HG03097 (cell line): Measurements from ENCODE around the gene PPDPF.

Experiments used
- ATAC-seq: cut with Tn5 transposase; IDR thresholded peaks from one replicate; pipeline ENCODE4 v1.9.1; 2021; ENCODE audit not compliant: unreplicated experiment, low FRiP score

Gene PPDPF

DNA sequence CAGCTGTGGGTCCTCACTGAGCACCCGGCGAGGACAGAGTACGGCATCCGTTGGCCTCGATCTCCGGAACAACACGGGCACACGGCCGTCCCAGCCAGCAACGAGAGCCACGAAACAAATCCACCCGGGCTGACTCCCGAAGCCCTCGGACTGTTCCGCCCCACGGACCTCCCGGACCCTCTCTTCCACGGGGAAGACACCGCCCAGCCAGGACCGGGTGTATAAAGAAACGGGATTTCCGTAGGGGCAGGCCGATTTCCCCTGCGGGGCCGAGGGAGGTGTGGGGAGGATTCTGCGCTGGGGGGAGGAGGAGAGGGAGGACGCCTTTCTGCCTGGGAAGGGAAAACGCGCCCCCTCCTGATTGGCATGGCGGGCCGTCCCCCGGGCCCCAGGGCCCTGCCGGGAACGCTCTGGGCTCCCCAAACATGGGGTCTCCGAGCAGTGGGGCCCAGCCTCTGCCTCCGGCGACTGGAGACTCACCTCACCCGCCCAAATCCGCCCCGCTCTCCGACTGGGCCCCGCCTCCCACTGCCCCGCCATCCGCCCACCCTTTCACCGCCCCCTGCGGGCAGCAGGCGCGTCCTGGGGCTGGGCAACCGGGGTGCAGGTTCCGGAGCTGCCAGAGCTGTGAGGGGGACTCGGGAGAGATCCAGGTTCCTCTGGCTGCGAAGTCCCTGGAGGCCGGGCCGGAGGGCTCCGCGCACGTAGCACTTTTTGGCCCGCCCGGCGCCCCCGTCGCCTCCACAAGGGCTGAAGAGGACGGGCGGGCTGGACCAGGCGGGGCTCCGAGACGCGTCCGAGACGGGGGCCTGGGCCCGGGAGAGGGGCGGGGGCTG is 679 bp upstream of the PPDPF start:
- ATAC-seq, result peak; percentile 28

- peak; percentile 20 for ATAC-seq
Observed at GRCh38 chr20:63520934-63521601, 503 bp downstream of the PPDPF start.

GRCh38 chr20:63521602-63522001 is 1.0 kb downstream of the PPDPF start:
- no peak for ATAC-seq

- ATAC-seq, result no peak
Observed at GRCh38 chr20:63522091-63522868, 1.7 kb downstream of the PPDPF start.

GRCh38 chr20:63522981-63523611 is 2.5 kb downstream of the PPDPF start:
- no peak for ATAC-seq

- no peak for ATAC-seq
Observed at GRCh38 chr20:63525185-63525584, 4.6 kb downstream of the PPDPF start.

- no peak for ATAC-seq
Observed at GRCh38 chr20:63525971-63526370, 5.4 kb downstream of the PPDPF start.

DNA sequence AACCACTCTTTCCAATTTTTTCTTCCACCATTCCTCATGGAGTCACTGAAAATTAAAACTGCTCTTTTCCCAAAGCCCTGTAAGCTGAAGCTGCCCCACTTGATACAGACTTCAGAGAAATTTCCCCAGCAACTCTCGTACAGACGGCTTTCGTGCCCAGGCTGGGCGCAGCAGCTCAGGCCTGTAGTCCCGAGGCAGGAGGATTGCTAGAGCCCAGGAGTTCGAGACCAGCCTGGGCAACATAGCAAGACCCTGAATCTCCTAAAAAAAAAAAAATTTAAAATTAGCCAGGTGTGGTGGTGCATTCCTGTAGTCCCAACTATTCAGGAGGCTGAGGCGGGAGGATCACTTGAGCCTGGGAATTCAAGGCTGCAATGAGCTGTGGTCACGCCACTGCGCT is 6.6 kb downstream of the PPDPF start:
- ATAC-seq, result no peak

- ATAC-seq, result no peak
Observed at GRCh38 chr20:63529180-63529860, 8.8 kb downstream of the PPDPF start.

DNA sequence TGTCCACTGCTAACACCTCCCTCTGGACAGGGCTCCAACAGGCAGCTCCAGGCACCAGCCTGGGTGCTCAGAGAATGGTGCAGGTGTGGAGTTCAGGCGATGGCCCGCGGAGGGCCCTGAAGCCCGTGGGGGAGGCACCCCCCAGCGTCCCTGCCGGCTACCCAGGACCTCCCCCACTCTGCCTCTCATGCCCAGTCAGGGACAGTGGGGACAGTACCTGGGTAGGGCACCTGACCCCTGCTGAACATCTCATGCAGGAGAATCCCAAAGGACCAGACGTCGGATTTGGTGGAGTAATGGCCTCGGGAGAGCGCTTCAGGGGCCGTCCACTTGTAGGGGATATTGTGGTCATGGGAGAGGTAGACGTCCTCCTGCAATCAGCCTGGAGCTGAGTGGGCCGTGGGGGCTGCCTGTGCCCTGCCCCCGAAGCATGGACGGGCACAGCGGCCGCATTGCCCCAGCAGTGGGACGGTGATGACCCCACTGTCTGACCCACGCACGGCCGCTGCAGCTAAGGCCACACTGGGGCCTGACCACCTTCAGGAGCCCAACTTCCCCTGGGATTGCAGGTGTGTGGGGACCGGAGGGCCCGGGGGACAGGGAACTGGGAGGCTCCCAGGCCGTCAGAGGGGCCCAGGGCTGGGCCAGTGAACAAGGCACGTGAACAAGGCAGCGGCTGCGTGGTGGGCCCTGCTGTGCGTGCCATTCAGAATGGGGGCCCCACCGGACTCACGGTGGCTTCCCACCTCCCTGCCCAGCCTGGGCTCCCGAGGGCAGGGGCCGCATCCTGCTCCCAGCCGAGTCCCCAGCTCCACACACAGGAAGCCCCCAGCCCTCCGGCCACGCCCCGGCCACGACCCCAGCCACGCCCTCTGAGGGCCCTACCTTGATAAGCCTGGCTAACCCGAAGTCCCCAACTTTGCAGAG is 9.6 kb downstream of the PPDPF start:
- ATAC-seq, result no peak

DNA sequence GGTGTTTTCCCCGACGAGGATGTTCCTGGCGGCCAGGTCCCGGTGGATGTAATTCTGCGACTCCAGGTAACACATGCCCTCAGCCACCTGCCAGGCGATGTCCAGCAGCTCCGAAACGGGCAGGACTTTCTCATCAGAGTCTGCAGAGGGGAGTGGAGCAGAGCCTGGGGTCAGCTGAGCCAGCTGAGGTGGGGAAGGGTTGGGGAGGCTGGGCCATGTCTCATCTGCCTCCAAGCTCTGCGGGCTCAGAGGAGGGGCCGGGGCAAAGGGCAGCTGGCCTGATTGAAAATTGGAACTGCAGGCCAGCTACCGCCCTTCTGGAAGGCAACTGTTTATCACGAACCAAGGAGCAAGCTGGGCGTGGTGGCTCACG is 10.2 kb downstream of the PPDPF start:
- no peak for ATAC-seq

- no peak for ATAC-seq
Observed at GRCh38 chr20:63531686-63532448, 11.3 kb downstream of the PPDPF start.

GRCh38 chr20:63532449-63532971 is 11.9 kb downstream of the PPDPF start:
- no peak for ATAC-seq

- ATAC-seq, result no peak
Observed at GRCh38 chr20:63533388-63533787, 12.8 kb downstream of the PPDPF start.

DNA sequence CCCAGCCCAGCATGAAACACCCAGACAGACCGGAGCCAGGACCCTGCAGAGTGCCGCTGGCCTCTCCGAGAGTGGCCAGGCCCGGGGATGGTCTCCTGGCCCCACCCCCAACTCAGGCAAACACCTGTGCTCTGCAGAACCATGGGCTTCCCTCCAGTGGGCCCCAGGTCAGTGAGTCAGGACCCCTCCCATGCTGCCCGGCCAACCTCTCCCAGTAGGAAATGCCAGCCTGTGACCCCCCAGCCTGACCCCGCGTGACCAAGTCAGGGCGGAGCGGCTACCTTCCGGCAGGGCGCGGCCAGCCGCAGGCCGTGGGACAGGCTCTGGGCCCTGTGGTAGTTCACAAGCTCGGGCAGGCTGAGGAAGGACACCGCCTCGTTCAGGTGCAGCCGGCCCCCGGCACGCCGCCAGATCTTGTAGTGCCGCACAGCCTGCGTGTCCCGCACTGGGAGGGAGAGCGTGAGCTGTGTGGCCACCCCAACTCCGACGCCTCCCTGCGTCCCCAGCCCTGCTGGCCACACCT is 13.4 kb downstream of the PPDPF start:
- ATAC-seq, result no peak

DNA sequence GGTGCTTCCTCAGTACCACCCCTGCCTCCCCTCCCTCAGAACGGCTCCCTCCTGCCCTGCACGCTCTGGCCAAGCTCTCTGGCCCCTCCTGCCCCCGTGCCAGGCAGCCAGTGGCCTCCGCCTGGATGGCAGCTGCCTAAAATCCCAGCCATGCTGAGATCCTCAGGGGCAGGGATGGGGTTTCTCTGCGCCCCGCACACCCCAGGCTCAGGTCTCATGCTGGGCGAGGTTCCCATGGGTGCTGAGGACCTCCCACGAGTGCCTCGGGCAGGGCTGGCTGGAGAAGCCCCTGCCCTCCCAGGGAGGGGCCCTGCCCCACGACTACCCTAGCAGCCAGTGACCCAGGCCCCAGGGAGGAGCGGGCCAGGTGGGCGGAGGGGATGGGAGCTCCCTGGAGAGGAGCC is 13.9 kb downstream of the PPDPF start:
- no peak for ATAC-seq

GRCh38 chr20:63534831-63535651 is 14.5 kb downstream of the PPDPF start:
- no peak for ATAC-seq
